ENCODE measurements around the gene ABR. TPM values are rescaled to one million over a fixed set of nuclear protein-coding genes. Genes with fewer than 3 reads are reported as not detected.

Gene ABR
- total RNA-seq, 1 donor from 2014 or later: 207 TPM

DNA sequence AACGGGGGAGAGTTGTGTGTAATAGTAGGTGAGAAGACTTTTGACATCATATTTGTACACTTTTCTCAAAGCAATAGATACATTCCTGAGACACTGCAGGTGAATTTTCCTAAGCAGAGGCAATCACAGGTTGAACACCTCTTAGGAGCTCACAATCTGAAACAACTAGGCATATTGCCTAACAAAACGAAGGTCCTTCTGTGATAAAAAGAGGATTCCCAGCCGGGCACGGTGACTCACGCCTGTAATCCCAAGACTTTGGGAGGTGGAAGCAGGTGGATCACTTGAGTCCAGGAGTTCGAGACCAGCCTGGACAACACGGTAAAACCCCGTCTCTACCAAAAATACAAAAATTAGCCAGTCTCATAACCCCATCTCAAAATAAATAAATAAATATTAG, 217.6 kb downstream of the ABR start:
- DNase-seq (ENCODE audit: low spot score): no peak

DNA sequence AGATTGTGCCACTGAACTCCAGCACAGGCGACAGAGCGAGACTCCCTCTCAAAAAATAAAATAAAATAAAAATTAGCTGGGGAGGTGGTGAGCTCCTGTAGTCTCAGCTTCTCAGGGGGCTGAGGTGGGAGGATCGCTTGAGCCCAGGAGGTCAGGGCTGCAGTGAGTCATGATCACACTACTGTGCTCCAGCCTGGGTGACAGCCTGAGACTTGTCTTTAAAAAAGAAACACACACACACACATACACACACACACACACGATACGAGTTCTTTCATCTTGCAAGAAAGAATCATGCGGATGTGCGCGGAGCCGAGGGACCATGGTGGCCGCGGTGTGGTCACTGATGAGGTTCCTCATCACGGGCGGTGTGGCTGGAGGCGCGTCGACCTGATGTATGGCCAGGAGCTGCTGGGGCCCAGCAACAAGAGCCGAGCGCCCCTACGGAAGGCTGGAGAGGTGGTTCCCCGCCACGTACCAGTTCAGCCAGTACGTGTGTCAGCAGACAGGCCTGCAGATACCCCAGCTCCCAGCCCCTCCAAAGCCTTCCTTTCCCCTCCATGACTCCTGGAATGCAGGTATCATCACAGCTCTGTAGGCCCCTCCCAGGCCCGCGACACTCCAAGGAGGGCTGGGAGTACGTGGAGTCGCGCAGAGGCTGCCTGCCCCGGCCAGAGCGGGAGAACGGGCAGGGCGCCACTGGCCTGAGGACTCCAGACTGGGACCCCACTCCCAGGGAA, 220.9 kb downstream of the ABR start:
- no peak for DNase-seq (ENCODE audit: low spot score)

DNA sequence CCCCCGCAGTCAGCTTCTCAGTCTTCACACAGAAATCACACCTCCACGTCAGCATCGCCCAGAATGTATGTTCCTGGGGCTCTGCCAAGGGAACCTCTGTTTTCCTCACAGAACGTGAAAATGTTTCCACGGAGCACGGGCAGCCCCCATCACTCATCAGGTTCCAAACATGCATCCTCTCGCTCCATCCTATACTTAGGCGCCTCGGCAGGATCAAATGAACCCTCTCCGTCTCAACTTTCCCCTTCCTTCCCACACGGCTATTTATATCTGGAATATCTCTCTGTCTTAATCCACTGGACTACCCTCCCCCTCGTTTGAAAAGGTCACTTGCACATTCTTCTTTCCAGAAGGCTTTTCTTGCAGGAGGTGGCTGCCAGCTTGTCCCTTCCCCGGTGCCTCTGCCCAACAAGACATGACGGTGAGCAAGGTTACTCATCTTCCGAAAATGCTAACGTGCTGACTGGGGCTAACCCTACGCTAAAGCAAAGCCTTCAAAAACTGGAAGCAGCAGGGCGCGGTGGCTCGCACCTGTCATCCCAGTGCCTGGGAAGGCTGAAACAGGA, 221.8 kb downstream of the ABR start:
- no peak for DNase-seq (ENCODE audit: low spot score)

DNA sequence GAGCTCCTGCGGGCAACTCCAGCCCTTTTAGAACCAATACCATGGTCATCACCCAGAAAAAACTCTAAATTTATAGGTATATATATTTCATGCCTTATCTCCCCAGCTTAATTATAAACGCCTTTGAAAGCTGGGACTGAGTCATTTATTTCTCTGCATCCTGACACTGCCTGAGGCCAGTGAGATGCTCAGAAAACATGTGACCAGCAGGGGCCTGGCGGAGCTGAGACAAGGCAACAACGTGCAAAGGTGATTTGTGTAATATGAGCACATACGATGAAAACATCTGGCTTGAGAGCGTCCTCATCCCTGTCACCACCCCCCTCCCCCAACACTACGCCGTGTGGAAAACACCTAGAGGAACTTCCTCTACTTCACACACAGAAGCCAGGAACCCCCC, 222.9 kb downstream of the ABR start:
- DNase-seq (ENCODE audit: low spot score): no peak

DNA sequence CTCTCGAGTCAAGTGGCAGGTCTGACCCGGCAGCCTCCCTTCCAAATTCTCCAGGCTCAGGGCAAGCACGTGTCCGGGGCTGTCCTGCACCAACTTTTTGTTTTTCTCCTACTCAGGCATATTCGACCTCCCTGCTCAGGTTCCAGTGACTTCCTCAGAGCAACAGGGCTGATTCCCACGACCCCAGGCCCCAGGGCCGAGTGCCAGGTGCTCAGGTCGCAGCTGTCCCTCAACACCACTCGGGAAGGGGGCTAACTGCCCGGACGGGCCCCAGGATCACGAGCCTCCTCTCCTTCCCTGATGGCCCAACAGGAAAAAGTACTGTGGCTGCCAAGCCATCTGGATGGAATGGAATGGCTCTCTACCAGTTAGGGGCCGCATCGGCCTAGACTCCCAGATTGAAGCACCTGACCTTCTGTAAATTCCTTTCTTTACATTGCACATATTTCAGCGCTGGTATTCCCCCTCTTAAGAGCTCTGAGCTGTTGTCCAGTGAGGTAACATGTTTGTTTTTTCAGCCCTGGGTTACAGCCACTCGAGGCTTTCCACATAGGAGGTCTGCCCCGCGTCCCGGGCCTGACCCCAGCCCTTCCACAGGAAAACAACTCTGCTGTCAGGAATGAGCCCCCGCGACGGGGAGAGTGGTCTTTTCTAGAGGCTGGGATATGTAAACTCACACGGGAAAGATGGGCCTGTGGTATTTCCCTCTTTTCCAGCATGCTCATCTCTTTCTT, 225.2 kb downstream of the ABR start:
- no peak for DNase-seq (ENCODE audit: low spot score)

DNA sequence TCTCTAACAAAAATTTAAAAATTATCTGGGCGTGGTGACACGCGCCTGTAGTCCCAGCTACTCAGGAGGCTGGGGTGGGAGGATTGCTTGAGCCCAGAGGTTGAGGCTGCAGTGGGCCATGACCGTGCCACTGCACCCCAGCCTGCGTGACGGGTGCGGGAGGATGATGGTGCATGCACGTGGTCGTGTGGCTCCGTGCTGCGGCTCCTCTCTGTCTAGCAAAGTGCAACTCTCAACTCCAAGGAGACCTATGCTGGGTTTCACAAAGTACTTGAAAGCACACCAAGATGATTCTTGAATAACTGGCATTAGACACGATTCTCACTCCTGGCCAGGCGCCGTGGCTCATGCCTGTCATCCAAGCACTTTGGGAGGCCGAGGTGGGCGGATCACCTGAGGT, 226.0 kb downstream of the ABR start:
- no peak for DNase-seq (ENCODE audit: low spot score)

Other genes with a start within 250 kb of the ABR start
- gene NXN, start 200.2 kb downstream of the ABR start, total RNA-seq: 78.3 TPM
- gene TIMM22, start 182.9 kb downstream of the ABR start, total RNA-seq: 10.3 TPM
- not detected for gene BHLHA9, start 90.5 kb upstream of the ABR start, total RNA-seq
- gene TRARG1, start 99.7 kb upstream of the ABR start, total RNA-seq: not detected
- gene YWHAE, start 220.2 kb upstream of the ABR start, total RNA-seq: 492 TPM

Measured in ureter (tissue), 1 donor.